ENCODE results near the gene UBXN7.
"Not testable (repeated sequence)": the region's sequence is repeated elsewhere in the genome, so short reads cannot be mapped to it uniquely, and the experiment has no call there.

UBXN7 gene

GRCh38 chr3:196351541-196351940, 80.7 kb downstream of the UBXN7 start:
- DNase-seq = no peak

GRCh38 chr3:196350067-196350466, 82.2 kb downstream of the UBXN7 start:
- no peak for DNase-seq

GRCh38 chr3:196348698-196349097, 83.5 kb downstream of the UBXN7 start:
- DNase-seq = no peak

- DNase-seq = no peak
Measured at GRCh38 chr3:196344663-196345062, 87.6 kb downstream of the UBXN7 start.

- not testable (repeated sequence) for DNase-seq
Measured at GRCh38 chr3:196343917-196344316, 88.3 kb downstream of the UBXN7 start.

GRCh38 chr3:196341137-196341536, 91.1 kb downstream of the UBXN7 start:
- no peak for DNase-seq

GRCh38 chr3:196340466-196340865, 91.8 kb downstream of the UBXN7 start:
- no peak for DNase-seq

- DNase-seq = no peak
Measured at GRCh38 chr3:196339493-196340254, 92.6 kb downstream of the UBXN7 start.

- no peak for DNase-seq
Measured at GRCh38 chr3:196339044-196339443, 93.2 kb downstream of the UBXN7 start.

- DNase-seq = no peak
Measured at GRCh38 chr3:196336319-196337145, 95.7 kb downstream of the UBXN7 start.

GRCh38 chr3:196335503-196335948, 96.7 kb downstream of the UBXN7 start:
- no peak for DNase-seq

GRCh38 chr3:196334982-196335381, 97.2 kb downstream of the UBXN7 start:
- DNase-seq = no peak

- DNase-seq = no peak
Measured at GRCh38 chr3:196332168-196332567, 100.1 kb downstream of the UBXN7 start.

GRCh38 chr3:196327405-196327804, 104.8 kb downstream of the UBXN7 start:
- DNase-seq = no peak

GRCh38 chr3:196326936-196327335, 105.3 kb downstream of the UBXN7 start:
- DNase-seq = no peak

GRCh38 chr3:196323691-196324090, 108.5 kb downstream of the UBXN7 start:
- DNase-seq = no peak

GRCh38 chr3:196323016-196323415, 109.2 kb downstream of the UBXN7 start:
- no peak for DNase-seq

- DNase-seq = no peak
Measured at GRCh38 chr3:196321162-196321561, 111.1 kb downstream of the UBXN7 start.

- DNase-seq = no peak
Measured at GRCh38 chr3:196320137-196320536, 112.1 kb downstream of the UBXN7 start.

- DNase-seq = peak; percentile 90
Measured at GRCh38 chr3:196317687-196318467, 114.3 kb downstream of the UBXN7 start, which contains the start of gene DYNLT2B. Gene DYNLT2B (minus strand): TSS chr3:196318240. CDS start chr3:196318152, 88 bp downstream.

GRCh38 chr3:196316799-196317686, 115.2 kb downstream of the UBXN7 start:
- not testable (repeated sequence) for DNase-seq

GRCh38 chr3:196315821-196316220, 116.4 kb downstream of the UBXN7 start:
- no peak for DNase-seq

Measured in DMS79 (cell line).